ENCODE results near the gene PDK2.

The PDK2 gene

DNA sequence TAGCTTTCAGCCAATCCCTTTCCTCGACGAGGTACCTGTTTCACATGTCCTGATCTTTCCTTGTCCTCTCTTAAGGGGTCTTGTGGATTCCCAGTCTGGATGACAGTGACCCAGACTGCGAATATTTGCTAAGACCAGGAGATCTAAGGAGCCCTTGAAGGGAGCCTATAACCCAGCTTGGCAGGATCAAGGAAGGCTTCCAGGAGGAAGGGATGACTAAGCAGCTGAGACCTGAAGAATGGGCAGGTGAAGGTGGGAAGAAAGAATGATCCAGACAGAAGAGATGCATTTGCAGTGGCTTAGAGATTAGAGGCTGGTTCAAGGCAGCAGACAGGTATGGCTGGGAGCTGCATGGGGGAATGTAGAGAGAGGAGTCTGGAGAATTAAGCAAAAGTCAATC is 1.9 kb upstream of the PDK2 start:
- no peaks in the 10 kb centered on the region for H3K9me3 Mint-ChIP-seq
- no peak for DNase-seq
- H3K4me3 Mint-ChIP-seq: no peak overlapping the region
- CTCF ChIA-PET: interaction anchor here (0.7 to 5.2 kb wide), 15 partner anchors 10 to 361 kb away, joined by 3 to 27 read pairs (median 8); no protein-coding TSS in a partner anchor
- H3K27ac Mint-ChIP-seq: no peak overlapping the region
- H3K4me1 Mint-ChIP-seq: peaks cover 34% of the 10 kb centered on the region
- H3K36me3 Mint-ChIP-seq: peaks cover 1% of the 10 kb centered on the region
- peaks cover 5% of the 10 kb centered on the region for H3K27me3 Mint-ChIP-seq

- Mint-ChIP-seq H3K9me3 (no peaks in the 10 kb centered on the region), H3K4me1 (peaks cover 34% of the 10 kb centered on the region), H3K27ac (no peak overlapping the region), H3K36me3 (peaks cover 4% of the 10 kb centered on the region), H3K4me3 (peak overlapping the region; percentile 97), H3K27me3 (peaks cover 5% of the 10 kb centered on the region)
- no peak for DNase-seq
- CTCF ChIA-PET: interaction anchor here (0.7 to 5.2 kb wide), 46 partner anchors 9 to 361 kb away, joined by 3 to 27 read pairs (median 4); partner anchors contain the start of genes ITGA3, SAMD14 and SGCA
Measured at GRCh38 chr17:50093807-50094206, 1.3 kb upstream of the PDK2 start.

DNA sequence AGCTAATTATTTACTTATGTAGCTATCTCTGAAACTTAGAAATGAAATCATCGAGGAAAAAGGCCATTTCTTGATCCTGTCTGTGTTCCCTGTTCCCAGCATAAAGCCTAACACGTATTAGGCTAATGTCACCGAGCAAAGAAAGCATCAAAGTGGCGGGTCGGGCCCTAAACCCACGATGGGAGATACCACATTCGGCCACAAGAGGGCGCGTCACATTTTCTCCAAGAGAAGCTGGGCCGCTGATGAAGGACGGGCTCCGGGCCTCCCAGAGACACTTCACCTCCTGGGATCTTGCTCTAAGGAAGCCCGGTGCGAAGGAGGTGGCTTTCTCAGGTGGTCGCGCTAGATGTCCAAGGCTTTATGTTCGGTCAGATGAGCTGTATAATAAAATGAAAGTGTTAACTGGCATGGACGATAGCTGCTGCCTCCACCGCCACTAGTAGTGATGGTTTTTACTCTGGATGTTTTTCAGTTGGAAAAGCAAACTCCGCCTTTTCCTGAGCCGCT is 853 bp upstream of the PDK2 start:
- Mint-ChIP-seq H3K4me1 (peaks cover 34% of the 10 kb centered on the region), H3K4me3 (peak overlapping the region; percentile 97), H3K27ac (peak overlapping the region; percentile 94), H3K36me3 (peaks cover 4% of the 10 kb centered on the region), H3K27me3 (peaks cover 5% of the 10 kb centered on the region), H3K9me3 (no peaks in the 10 kb centered on the region)
- peak; percentile 93 for DNase-seq
- CTCF ChIA-PET: interaction anchor here (0.7 to 5.2 kb wide), 49 partner anchors 8 to 227 kb away, joined by 3 to 27 read pairs (median 5); partner anchors contain the start of genes ITGA3, SAMD14 and SGCA

DNA sequence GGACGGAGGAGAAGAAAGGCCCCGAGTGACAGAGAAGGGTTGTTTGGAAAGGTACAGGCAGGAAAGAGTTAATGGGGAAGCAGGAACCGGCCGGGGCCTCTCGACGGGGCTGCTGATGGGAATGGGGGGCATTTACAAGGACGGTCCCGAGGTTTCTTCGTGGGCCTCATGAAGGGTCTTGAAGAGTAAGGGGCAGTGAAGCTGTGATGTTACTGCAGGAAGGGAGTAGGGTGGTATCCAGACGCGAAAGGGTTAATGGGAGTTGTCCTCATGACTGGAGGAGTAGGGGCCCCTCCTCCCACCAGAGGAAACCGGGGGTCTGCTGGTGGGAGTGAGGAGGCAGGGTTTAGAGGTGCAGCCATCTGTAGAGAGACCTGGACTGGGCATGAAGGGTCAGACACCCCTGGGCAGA is 481 bp downstream of the PDK2 start:
- Mint-ChIP-seq H3K9me3 (no peaks in the 10 kb centered on the region), H3K36me3 (peaks cover 4% of the 10 kb centered on the region), H3K4me1 (peaks cover 34% of the 10 kb centered on the region), H3K27ac (peak overlapping the region; percentile 94), H3K4me3 (peak overlapping the region; percentile 97), H3K27me3 (peaks cover 5% of the 10 kb centered on the region)
- CTCF ChIA-PET: interaction anchor here (1.0 to 1.2 kb wide), 2 partner anchors 8 to 74 kb away, joined by 3 to 5 read pairs; no protein-coding TSS in a partner anchor
- DNase-seq: no peak

GRCh38 chr17:50096092-50096491 is 941 bp downstream of the PDK2 start:
- H3K27me3 Mint-ChIP-seq: peaks cover 5% of the 10 kb centered on the region
- peak overlapping the region; percentile 97 for H3K4me3 Mint-ChIP-seq
- peaks cover 34% of the 10 kb centered on the region for H3K4me1 Mint-ChIP-seq
- no peak for DNase-seq
- peaks cover 4% of the 10 kb centered on the region for H3K36me3 Mint-ChIP-seq
- no peaks in the 10 kb centered on the region for H3K9me3 Mint-ChIP-seq
- CTCF ChIA-PET: interaction anchor here (1.0 to 1.2 kb wide), 2 partner anchors 9 to 73 kb away, joined by 3 to 5 read pairs; no protein-coding TSS in a partner anchor
- H3K27ac Mint-ChIP-seq: peak overlapping the region; percentile 94

DNA sequence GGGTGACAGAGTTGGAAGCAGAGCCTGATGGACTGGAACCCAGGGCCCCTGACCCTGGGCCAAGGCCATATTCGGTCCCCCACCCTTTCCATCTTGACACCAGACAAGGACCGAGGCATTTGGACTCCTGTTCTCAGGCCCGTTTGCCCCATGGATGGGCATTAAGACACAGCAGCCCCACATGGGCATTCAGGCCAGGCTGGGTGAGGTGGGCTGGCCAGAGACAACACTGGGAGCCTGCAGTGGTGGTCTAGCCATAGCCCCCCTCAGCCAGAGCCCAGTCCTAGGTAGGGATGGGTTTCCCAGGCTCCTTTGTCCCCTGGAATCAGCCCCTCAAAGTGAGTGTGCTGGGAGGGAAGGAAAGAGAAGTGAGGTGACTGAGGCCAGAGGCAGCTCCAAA is 1.6 kb downstream of the PDK2 start:
- peaks cover 34% of the 10 kb centered on the region for H3K4me1 Mint-ChIP-seq
- no peaks in the 10 kb centered on the region for H3K9me3 Mint-ChIP-seq
- no peak for DNase-seq
- H3K36me3 Mint-ChIP-seq: peaks cover 4% of the 10 kb centered on the region
- no peak overlapping the region for H3K27ac Mint-ChIP-seq
- CTCF ChIA-PET: interaction anchor here (1.0 to 1.7 kb wide), 2 partner anchors 18 to 73 kb away, joined by 3 to 7 read pairs; no protein-coding TSS in a partner anchor
- peaks cover 5% of the 10 kb centered on the region for H3K27me3 Mint-ChIP-seq
- peak overlapping the region; percentile 97 for H3K4me3 Mint-ChIP-seq

DNA sequence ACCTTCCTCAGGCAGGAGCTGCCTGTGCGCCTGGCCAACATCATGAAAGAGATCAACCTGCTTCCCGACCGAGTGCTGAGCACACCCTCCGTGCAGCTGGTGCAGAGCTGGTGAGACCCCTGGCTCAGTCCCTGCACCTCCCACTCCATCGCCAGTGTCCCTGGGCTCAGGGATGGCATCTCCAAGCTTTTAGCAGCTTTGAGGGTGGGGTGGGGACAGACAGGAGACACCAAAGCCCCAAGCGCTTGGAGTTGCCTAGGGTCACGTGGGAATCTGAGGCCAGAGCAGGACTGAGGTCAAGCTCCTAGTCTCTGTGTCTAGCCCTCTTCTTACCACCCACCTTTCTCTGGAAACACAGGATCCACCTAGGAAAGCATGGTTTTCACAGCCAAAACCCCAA is 2.3 kb downstream of the PDK2 start:
- Mint-ChIP-seq H3K27me3 (peaks cover 5% of the 10 kb centered on the region), H3K36me3 (peaks cover 4% of the 10 kb centered on the region), H3K4me1 (peaks cover 34% of the 10 kb centered on the region), H3K9me3 (no peaks in the 10 kb centered on the region), H3K27ac (no peak overlapping the region), H3K4me3 (no peak overlapping the region)
- no peak for DNase-seq
- CTCF ChIA-PET: interaction anchor here (0.9 to 1.8 kb wide), 4 partner anchors 10 to 103 kb away, joined by 3 to 7 read pairs (median 4); no protein-coding TSS in a partner anchor

DNA sequence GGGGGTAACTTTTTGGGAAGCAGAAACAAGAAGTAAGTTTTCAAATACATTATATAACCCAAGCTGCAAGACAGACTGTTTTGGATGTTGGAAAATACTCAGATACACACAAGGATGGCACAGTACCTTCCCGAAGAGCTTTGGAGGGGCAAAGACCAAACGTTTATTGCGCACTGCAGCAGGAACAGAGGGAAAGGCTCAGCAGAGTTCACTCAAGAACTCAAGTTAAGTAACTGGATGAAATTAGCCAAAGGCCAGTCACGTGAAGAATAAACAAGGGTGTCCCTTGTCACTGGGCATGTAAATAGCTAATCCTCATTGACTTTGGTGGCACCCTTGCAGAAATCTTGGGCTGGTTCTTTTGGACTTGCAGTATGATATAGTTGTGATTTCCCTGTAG is 2.8 kb downstream of the PDK2 start:
- Mint-ChIP-seq H3K9me3 (no peaks in the 10 kb centered on the region), H3K4me3 (no peak overlapping the region), H3K36me3 (peaks cover 4% of the 10 kb centered on the region), H3K4me1 (peaks cover 34% of the 10 kb centered on the region), H3K27me3 (peaks cover 5% of the 10 kb centered on the region), H3K27ac (no peak overlapping the region)
- DNase-seq: no peak
- CTCF ChIA-PET: interaction anchor here (0.9 to 1.8 kb wide), 4 partner anchors 10 to 102 kb away, joined by 3 to 7 read pairs (median 4); no protein-coding TSS in a partner anchor

DNA sequence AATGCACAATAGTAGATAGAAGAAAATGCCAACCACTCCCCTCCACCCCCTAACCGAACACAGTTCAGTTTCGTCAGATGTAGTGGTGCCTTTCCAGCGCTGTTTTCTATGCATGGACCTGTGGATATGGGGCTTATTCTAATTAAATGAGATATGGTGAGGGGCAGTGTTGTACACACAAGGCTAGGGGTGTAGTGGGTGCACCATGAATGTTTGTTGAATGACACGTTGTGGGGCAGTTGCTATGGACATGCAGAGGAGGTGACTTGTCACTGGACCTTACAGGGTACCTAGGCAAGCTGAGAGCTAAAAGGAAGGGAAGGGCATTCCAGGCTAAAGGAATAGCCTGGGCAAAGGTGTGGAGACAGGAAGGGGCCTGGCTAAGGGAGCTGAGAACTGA is 3.4 kb downstream of the PDK2 start:
- Mint-ChIP-seq H3K27me3 (no peaks in the 10 kb centered on the region), H3K27ac (no peak overlapping the region), H3K9me3 (no peaks in the 10 kb centered on the region), H3K36me3 (peaks cover 4% of the 10 kb centered on the region), H3K4me1 (peaks cover 34% of the 10 kb centered on the region), H3K4me3 (no peak overlapping the region)
- DNase-seq: no peak
- CTCF ChIA-PET: interaction anchor here (1.5 to 1.8 kb wide), 2 partner anchors 11 to 100 kb away, joined by 4 read pairs; no protein-coding TSS in a partner anchor

- CTCF ChIA-PET: no interaction called here
- H3K27me3 Mint-ChIP-seq: no peaks in the 10 kb centered on the region
- peaks cover 4% of the 10 kb centered on the region for H3K36me3 Mint-ChIP-seq
- DNase-seq: no peak
- H3K4me1 Mint-ChIP-seq: peaks cover 33% of the 10 kb centered on the region
- H3K27ac Mint-ChIP-seq: no peak overlapping the region
- no peaks in the 10 kb centered on the region for H3K9me3 Mint-ChIP-seq
- H3K4me3 Mint-ChIP-seq: no peak overlapping the region
Measured at GRCh38 chr17:50099003-50099402, 3.9 kb downstream of the PDK2 start.

DNA sequence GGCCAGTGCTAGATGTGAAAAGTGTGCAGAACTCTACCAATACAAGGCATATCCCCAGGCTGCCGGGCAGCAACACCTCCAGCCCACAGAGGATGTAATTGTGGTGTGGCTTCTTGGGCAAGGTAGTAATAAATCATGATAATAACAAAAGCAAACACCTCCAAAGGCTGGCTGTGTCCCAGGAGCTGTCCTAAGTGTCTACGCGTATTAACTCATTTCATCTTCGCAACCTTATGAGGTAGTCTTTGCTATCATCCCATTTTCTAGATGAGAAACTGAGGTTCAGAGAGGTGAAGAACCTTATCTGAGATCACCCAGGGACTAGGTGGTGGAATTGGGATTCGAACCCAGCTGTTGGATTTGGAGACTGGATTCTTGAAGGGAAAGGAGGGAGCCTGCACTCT is 5.3 kb downstream of the PDK2 start:
- H3K4me3 Mint-ChIP-seq: no peak overlapping the region
- H3K27ac Mint-ChIP-seq: no peak overlapping the region
- DNase-seq: no peak
- peaks cover 3% of the 10 kb centered on the region for H3K36me3 Mint-ChIP-seq
- peaks cover 19% of the 10 kb centered on the region for H3K4me1 Mint-ChIP-seq
- H3K9me3 Mint-ChIP-seq: no peaks in the 10 kb centered on the region
- H3K27me3 Mint-ChIP-seq: no peaks in the 10 kb centered on the region
- CTCF ChIA-PET: interaction anchor here (1.0 kb wide), 2 partner anchors 14 to 74 kb away, joined by 3 to 4 read pairs; no protein-coding TSS in a partner anchor

DNA sequence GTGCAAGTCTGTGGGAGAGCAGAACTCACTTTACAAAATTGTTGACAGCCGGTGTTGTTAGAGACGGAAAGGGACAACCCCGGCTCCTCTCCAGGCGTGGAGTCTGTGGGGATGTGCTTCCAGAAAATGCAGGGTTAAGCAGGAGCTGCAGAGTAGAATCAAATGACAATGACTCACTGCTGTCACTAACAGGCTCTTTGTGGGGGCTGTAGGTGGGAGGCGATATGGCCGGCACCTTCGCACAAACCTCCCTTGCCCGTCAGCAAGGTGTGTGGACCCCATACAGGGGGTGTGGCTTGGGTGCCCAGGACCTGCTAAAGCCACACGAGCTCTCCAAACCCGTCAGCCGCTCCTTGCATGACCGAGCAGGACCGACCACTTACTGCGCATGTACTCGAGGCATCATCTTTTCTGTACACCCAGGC is 5.8 kb downstream of the PDK2 start:
- no peak for DNase-seq
- H3K27ac Mint-ChIP-seq: no peak overlapping the region
- H3K36me3 Mint-ChIP-seq: peaks cover 3% of the 10 kb centered on the region
- CTCF ChIA-PET: interaction anchor here (1.0 kb wide), 2 partner anchors 13 to 75 kb away, joined by 3 to 4 read pairs; no protein-coding TSS in a partner anchor
- H3K4me3 Mint-ChIP-seq: no peak overlapping the region
- H3K4me1 Mint-ChIP-seq: peaks cover 14% of the 10 kb centered on the region
- H3K27me3 Mint-ChIP-seq: no peaks in the 10 kb centered on the region
- H3K9me3 Mint-ChIP-seq: no peaks in the 10 kb centered on the region

DNA sequence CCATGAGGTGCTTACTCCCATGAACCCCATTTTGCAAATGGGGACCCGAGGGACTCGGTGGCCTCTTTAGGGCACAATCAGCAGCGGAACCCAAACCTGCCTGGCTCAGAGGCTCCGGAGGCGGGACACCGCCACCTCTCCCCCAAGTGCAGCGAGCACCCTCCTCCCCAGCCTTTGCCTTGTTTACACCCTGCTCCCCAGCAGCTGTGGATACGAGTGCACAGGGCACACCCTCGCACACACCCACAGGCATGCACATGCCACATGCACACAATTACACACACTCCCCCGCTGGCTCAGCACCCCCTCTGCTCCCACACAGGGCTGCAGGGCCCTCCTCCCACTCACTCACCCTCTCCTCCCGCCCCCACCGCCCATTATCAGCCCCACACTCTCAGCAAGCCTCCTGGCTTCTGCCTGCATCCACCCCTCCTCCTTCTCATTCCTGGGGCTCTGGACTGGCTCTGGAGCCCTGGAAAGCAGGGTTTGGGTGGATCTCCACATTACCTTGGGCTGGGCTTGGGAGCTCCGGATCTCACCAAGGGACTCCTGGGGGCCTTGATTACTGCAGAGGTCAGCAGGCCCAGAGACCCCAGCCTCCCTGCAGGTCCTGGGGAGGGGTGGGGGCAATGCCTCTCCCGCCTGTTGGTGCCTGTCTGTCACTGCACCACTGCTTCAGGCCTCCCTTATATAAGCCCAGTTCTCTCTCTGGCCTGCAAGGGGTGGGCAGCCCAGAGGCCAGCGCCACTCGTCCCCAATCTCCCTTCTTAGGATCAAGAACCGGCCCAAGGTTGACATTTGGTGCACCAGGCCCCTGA is 6.4 kb downstream of the PDK2 start:
- H3K4me3 Mint-ChIP-seq: no peak overlapping the region
- H3K36me3 Mint-ChIP-seq: peaks cover 3% of the 10 kb centered on the region
- no peak overlapping the region for H3K27ac Mint-ChIP-seq
- DNase-seq: no peak
- H3K27me3 Mint-ChIP-seq: no peaks in the 10 kb centered on the region
- CTCF ChIA-PET: interaction anchor here (0.5 to 1.0 kb wide), 2 partner anchors 18 to 76 kb away, joined by 3 read pairs; no protein-coding TSS in a partner anchor
- peaks cover 8% of the 10 kb centered on the region for H3K4me1 Mint-ChIP-seq
- H3K9me3 Mint-ChIP-seq: no peaks in the 10 kb centered on the region

All from activated naive CD4-positive, alpha-beta T cell treated with anti-CD3 and anti-CD28 coated beads, Interleukin-2, amount 10 ng/mL, durations not matched to agents 7 days and 5 days (primary cell).